Caco-2 (cell line): ENCODE results near the gene UBE2D1. TPM values are rescaled to one million over a fixed set of nuclear protein-coding genes. Genes with fewer than 3 reads are reported as not detected.
A peak's percentile ranks its signal among the peaks of the same experiment; 100 is the strongest.

ENCODE experiments used
- BruUV-seq: library from RNA; stranded (reverse); fragments of 400-500 nt; replicated peaks from 2 replicates; lab custom pipeline; 2021; lab: Mats Ljungman, UMichigan
- CTCF ChIA-PET: fragments of 300-600 bp; sonication (Branson Sonifier 250); formaldehyde crosslinking; loops from one replicate; lab custom pipeline; 2022; ENCODE audit warnings: antibody characterized with exemption; lab: Charles Lee
- POLR2A ChIA-PET: fragments of 300-600 bp; sonication (Branson Sonifier 250); formaldehyde crosslinking; loops from one replicate; lab custom pipeline; 2022; ENCODE audit warnings: antibody characterized with exemption; lab: Charles Lee
- DNase-seq, 2 experiments: peaks; one replicate each; pipeline versions ENCODE4 v3.0.0 to v3.0.0-alpha.2; 2020 to 2022
- H3K27me3 ChIP-seq: replicated peaks from 2 replicates; pipeline ENCODE4 v1.6.0; 2011; ENCODE audit warnings: low read length; ENCODE audit not compliant: control insufficient read depth, insufficient read depth
- H3K36me3 ChIP-seq: 2 replicates; pipeline ENCODE4 v1.5.1; 2011; ENCODE audit warnings: low read length; ENCODE audit not compliant: control insufficient read depth, insufficient read depth
- H3K4me1 ChIP-seq: fragments of 250-450 bp; sonication (Bioruptor Pico); 2 replicates; pipeline ENCODE4 v1.5.1; 2020; ENCODE audit warnings: mild to moderate bottlenecking
- H3K4me3 ChIP-seq: 2 replicates; pipeline ENCODE4 v1.5.1; 2011; ENCODE audit warnings: low read depth, mild to moderate bottlenecking, control low read depth, low read length
- H3K9me3 ChIP-seq: fragments of 250-450 bp; sonication (Bioruptor Pico); 2 replicates; pipeline ENCODE4 v1.5.1; 2020; ENCODE audit warnings: mild to moderate bottlenecking, moderate library complexity
- H3K27ac Mint-ChIP-seq: one replicate; pipeline ENCODE4 v1.8.0; 2022; ENCODE audit warnings: mixed read lengths; ENCODE audit not compliant: unreplicated experiment
- H3K27me3 Mint-ChIP-seq: one replicate; pipeline ENCODE4 v1.8.0; 2022; ENCODE audit warnings: mixed read lengths; ENCODE audit not compliant: insufficient read depth, unreplicated experiment
- H3K36me3 Mint-ChIP-seq: one replicate; pipeline ENCODE4 v1.8.0; 2022; ENCODE audit warnings: mild to moderate bottlenecking, mixed read lengths; ENCODE audit not compliant: insufficient read depth, unreplicated experiment
- H3K4me1 Mint-ChIP-seq: one replicate; pipeline ENCODE4 v1.8.0; 2022; ENCODE audit warnings: low read depth, mixed read lengths; ENCODE audit not compliant: unreplicated experiment
- H3K4me3 Mint-ChIP-seq: one replicate; pipeline ENCODE4 v1.8.0; 2022; ENCODE audit warnings: mild to moderate bottlenecking, moderate library complexity, mixed read lengths; ENCODE audit not compliant: unreplicated experiment
- H3K9me3 Mint-ChIP-seq: one replicate; pipeline ENCODE4 v1.8.0; 2022; ENCODE audit warnings: mixed read lengths; ENCODE audit not compliant: unreplicated experiment
- intact Hi-C: fragments of 100-400 bp; cut with micrococcal nuclease; formaldehyde crosslinking; loops from one replicate; pipeline ENCODE4 v1.10.0; 2022; ENCODE audit not compliant: unreplicated experiment
- total RNA-seq: library from RNA; stranded (reverse); gene quantifications from 2 replicates; pipeline ENCODE4 v1.2.3, GENCODE V29; 2022
- TF ChIP-seq, protein P1 (sequence below), 2 experiments: fragments of 200-600 bp in 1 of 2; IDR thresholded peaks; 1 replicate in 1 of 2; 2 replicates in 1 of 2; pipeline versions ENCODE4 v1.5.1 to v1.8.0; 2011 to 2022; ENCODE audit warnings: antibody characterized with exemption in 1 of 2, control low read depth in 1 of 2, inconsistent platforms in 1 of 2, low read depth in 1 of 2, low read length in 1 of 2, mild to moderate bottlenecking in 1 of 2, moderate library complexity in 1 of 2; ENCODE audit not compliant: insufficient read depth in 1 of 2, severe bottlenecking in 1 of 2, unreplicated experiment in 1 of 2

Gene UBE2D1
- total RNA-seq, 1 experiment from 2014 or later, result 39.7 TPM

DNA sequence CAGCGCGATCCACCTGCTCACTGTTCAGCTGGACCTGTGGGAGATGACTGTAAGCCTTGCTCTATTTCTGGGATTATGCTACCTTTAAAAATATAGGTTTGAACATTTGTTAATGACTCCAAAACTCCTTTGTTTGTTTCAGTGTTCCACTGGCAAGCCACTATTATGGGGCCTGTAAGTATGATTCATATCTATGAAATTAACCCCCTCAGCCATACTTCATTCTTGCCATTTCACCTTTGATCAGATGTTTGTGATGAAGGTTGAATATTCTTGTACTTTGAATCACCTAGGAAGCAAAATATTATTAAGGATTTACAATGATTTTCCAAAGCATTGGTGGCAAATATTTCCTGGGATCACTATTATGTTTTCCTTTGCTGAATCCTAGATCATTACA, 26.5 kb downstream of the UBE2D1 start:
- intact Hi-C loops, result no loop called here
- no peak for DNase-seq
- no peaks in the 10 kb centered on the region for H3K27me3 ChIP-seq
- H3K27ac Mint-ChIP-seq, result no peak overlapping the region
- no peak overlapping the region for H3K4me3 ChIP-seq
- TF ChIP-seq, protein P1, sequence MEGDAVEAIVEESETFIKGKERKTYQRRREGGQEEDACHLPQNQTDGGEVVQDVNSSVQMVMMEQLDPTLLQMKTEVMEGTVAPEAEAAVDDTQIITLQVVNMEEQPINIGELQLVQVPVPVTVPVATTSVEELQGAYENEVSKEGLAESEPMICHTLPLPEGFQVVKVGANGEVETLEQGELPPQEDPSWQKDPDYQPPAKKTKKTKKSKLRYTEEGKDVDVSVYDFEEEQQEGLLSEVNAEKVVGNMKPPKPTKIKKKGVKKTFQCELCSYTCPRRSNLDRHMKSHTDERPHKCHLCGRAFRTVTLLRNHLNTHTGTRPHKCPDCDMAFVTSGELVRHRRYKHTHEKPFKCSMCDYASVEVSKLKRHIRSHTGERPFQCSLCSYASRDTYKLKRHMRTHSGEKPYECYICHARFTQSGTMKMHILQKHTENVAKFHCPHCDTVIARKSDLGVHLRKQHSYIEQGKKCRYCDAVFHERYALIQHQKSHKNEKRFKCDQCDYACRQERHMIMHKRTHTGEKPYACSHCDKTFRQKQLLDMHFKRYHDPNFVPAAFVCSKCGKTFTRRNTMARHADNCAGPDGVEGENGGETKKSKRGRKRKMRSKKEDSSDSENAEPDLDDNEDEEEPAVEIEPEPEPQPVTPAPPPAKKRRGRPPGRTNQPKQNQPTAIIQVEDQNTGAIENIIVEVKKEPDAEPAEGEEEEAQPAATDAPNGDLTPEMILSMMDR (IDR thresholded peaks at IDR 0.05; ENCODE audit: insufficient read depth in 1 of 2, low read depth in 1 of 2, low read length in 1 of 2, severe bottlenecking in 1 of 2, unreplicated experiment in 1 of 2), result no peak
- CTCF ChIA-PET, result interaction anchor here (1.4 kb wide), 1 partner anchor 24 kb away, joined by 4 read pairs; no protein-coding TSS in a partner anchor
- peaks cover 8% of the 10 kb centered on the region for H3K36me3 Mint-ChIP-seq
- no peaks in the 10 kb centered on the region for H3K9me3 ChIP-seq
- no peaks in the 10 kb centered on the region for H3K27me3 Mint-ChIP-seq
- no peaks in the 10 kb centered on the region for H3K9me3 Mint-ChIP-seq
- BruUV-seq, result no TSS peak
- no peaks in the 10 kb centered on the region for H3K36me3 ChIP-seq
- no peaks in the 10 kb centered on the region for H3K4me1 Mint-ChIP-seq
- H3K4me1 ChIP-seq, result no peaks in the 10 kb centered on the region
- H3K4me3 Mint-ChIP-seq, result no peak overlapping the region
- POLR2A ChIA-PET, result no interaction called here

DNA sequence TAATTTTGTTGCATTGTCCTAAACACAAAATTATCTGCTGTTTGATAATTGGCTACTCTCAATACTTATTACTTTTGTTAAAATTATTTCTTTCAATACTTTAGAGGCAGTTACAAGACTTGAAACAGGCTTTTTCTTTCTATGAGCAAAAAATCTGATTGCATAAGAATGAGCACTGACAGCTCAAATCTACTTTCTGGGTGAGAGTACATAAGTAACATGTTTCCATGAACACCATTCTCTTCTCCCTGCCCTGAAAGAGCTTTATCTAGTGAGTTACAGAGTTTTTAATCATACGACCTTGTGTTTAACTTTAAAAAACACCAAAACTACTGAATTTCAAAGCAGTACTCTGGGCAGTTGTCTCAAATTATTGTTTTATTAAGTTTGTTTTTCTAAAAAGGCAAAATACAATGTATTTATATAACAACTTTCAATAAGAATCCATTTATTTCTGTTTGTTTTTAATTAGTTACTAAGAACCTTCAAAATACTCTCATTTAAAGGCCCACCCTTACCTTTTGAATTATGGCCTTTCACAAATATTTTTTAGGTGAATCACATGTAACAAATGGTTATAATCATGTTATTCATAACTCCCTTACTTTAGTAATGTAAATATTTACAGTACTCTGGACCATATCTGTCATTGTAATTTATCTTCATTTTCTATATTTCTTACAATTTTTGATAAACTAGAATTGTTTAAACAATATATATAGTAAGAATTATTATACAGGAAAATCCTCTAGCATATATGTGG, 27.4 kb downstream of the UBE2D1 start:
- Mint-ChIP-seq H3K27me3 (no peaks in the 10 kb centered on the region), H3K27ac (no peak overlapping the region), H3K36me3 (peaks cover 13% of the 10 kb centered on the region), H3K4me3 (no peak overlapping the region), H3K4me1 (no peaks in the 10 kb centered on the region), H3K9me3 (no peaks in the 10 kb centered on the region)
- DNase-seq, result no peak
- TF ChIP-seq, protein P1 (IDR thresholded peaks at IDR 0.05; ENCODE audit: insufficient read depth in 1 of 2, low read depth in 1 of 2, low read length in 1 of 2, severe bottlenecking in 1 of 2, unreplicated experiment in 1 of 2), result no peak
- Histone ChIP-seq H3K27me3 (no peaks in the 10 kb centered on the region), H3K4me3 (no peak overlapping the region), H3K36me3 (no peaks in the 10 kb centered on the region), H3K9me3 (no peaks in the 10 kb centered on the region), H3K4me1 (no peaks in the 10 kb centered on the region)
- CTCF ChIA-PET, result no interaction called here
- TSS peak; percentile 20 for BruUV-seq
- intact Hi-C loops, result no loop called here
- POLR2A ChIA-PET, result no interaction called here

DNA sequence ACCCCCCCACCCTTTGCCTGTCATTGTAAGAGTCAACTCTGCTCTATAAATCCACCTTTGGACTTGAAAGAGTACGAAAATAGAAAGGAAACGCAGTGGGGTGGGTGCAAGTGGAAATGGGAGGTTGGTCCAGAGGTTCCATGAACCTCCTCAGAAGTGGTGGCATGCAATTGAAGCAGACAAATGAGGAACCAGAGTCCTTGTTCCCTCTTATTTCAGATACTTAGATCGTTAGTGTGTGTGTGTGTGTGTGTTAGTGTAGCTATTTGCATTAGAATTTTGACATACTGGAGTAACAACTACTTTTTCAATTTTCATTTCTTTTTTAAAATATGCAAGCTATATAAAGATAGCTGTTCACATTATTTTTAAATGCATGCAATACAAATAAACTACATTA, 32.3 kb downstream of the UBE2D1 start:
- H3K9me3 Mint-ChIP-seq, result no peaks in the 10 kb centered on the region
- ChIA-PET POLR2A (no interaction called here), CTCF (no interaction called here)
- Histone ChIP-seq H3K36me3 (no peaks in the 10 kb centered on the region; the same call in 1 of the 2 replicates), H3K4me1 (no peaks in the 10 kb centered on the region), H3K4me3 (no peak overlapping the region), H3K9me3 (no peaks in the 10 kb centered on the region), H3K27me3 (no peaks in the 10 kb centered on the region)
- no peak overlapping the region for H3K4me3 Mint-ChIP-seq
- H3K36me3 Mint-ChIP-seq, result peaks cover 13% of the 10 kb centered on the region
- no peak for DNase-seq
- H3K27me3 Mint-ChIP-seq, result no peaks in the 10 kb centered on the region
- intact Hi-C loops, result no loop called here
- H3K27ac Mint-ChIP-seq, result no peak overlapping the region
- TF ChIP-seq, protein P1 (IDR thresholded peaks at IDR 0.05; ENCODE audit: insufficient read depth in 1 of 2, low read depth in 1 of 2, low read length in 1 of 2, severe bottlenecking in 1 of 2, unreplicated experiment in 1 of 2), result no peak
- no peaks in the 10 kb centered on the region for H3K4me1 Mint-ChIP-seq
- no TSS peak for BruUV-seq
